Motor neuron (in vitro differentiated cells): Measurements from ENCODE around the gene BCL2L15. TPM values are rescaled to one million over a fixed set of nuclear protein-coding genes. Genes with fewer than 3 reads are reported as not detected.

Source experiments
- ATAC-seq, 8 experiments: fragments of 200-7000 bp; cut with Tn5 transposase; replicated peaks in 6 of 8; 2 replicates each; pipeline ENCODE4 v1.8.0; 2021; ENCODE audit warnings: mild to moderate bottlenecking in 8 of 8, moderate library complexity in 8 of 8
- H3K27ac ChIP-seq, 2 donors: fragments of 250-450 bp; sonication (Bioruptor Pico); 2 replicates each; pipeline ENCODE4 v1.9.0; 2021; ENCODE audit warnings: antibody characterized with exemption in 2 of 2, mild to moderate bottlenecking in 2 of 2, moderate library complexity in 1 of 2
- H3K4me1 ChIP-seq, 2 donors: fragments of 250-450 bp; sonication (Bioruptor Pico); replicated peaks in 1 of 2; 2 replicates each; pipeline ENCODE4 v1.6.1; 2021; ENCODE audit warnings: antibody characterized with exemption in 2 of 2, mild to moderate bottlenecking in 2 of 2, moderate library complexity in 1 of 2
- H3K4me3 ChIP-seq, 5 donors: fragments of 250-450 bp; sonication (Bioruptor Pico); 2 replicates each; pipeline ENCODE4 v1.9.0; 2021; ENCODE audit warnings: antibody characterized with exemption in 5 of 5, mild to moderate bottlenecking in 5 of 5, moderate library complexity in 4 of 5
- WGBS, 10 experiments: fragments of 450-650 bp; shearing (Covaris generic); methylation state at CpG; one replicate each; pipeline ENCODE4 v1.0.0; 2022; 5-methylcytosine and 5-hydroxymethylcytosine counted together
- in situ Hi-C, 9 experiments: fragments of 400-800 bp; cut with MboI; loops; one replicate each; pipeline ENCODE4 v1.15.0; 2021; ENCODE audit warnings: low sequenced_read_pairs in 9 of 9, low pct_unique_long_range_greater_than_20kb in 2 of 9; ENCODE audit not compliant: unreplicated experiment in 9 of 9
- total RNA-seq, 8 experiments: library from RNA; unstranded; fragments of 300-600 nt; gene quantifications; 2 replicates each; pipeline versions ENCODE4 v1.2.3 to v1.2.4, GENCODE V29; 2022

Gene BCL2L15
- total RNA-seq = 1 to 10 TPM in 2 of 8 experiments, under 1 TPM in 6; 0.20 to 3.5 (median 0.61) TPM

DNA sequence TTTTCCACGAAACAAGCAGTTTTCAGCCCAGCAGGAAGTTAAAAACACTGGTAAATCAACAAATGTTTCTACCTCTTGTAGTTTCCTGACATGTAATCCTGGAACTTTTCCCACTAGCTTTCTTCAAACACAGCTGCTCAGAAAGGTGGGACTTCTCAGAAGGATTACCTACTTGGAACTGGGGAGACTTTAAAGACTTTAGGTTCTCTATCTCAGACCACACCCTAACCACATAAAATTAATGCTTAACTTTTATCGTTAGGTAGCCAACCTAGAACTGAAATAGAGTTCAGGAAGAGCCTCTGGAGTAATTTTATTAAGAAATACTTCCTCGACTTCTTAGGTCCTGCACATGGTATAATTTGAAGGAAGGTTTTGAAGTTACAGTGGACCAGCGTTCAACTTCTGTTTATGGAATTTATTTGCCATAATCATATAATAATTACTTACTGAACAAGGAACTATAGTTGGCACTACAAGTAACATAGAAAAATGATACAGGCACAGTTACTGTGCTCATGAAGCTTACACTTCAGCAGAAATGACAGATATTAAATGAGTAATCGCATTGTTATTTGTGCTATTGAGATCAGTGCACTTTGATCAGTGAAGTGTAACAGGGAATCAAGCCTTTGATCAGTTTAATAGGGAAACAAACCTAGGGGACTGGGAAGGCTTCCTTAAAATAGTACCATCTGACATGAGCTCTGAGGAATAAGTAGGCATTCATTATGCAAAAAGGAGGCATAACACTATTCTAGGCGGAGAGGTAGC lies at the start of gene BCL2L15:
Gene BCL2L15, minus strand, starts transcription at position 180 of the 774 bp plus-strand sequence. CDS start 206 bp downstream, outside the sequence.
- ATAC-seq = peak in 1 of 8 experiments; percentile 25
- no peaks in the 10 kb centered on the region for H3K4me1 ChIP-seq
- H3K4me3 ChIP-seq = no peak within 1 kb of the TSS
- in situ Hi-C loops = no loop called here
- 51 to 92% (median 68%) methylated on average over 1 to 6 of the region's 6 CpGs for WGBS, 10 experiments
- no peak within 1 kb of the TSS for H3K27ac ChIP-seq

DNA sequence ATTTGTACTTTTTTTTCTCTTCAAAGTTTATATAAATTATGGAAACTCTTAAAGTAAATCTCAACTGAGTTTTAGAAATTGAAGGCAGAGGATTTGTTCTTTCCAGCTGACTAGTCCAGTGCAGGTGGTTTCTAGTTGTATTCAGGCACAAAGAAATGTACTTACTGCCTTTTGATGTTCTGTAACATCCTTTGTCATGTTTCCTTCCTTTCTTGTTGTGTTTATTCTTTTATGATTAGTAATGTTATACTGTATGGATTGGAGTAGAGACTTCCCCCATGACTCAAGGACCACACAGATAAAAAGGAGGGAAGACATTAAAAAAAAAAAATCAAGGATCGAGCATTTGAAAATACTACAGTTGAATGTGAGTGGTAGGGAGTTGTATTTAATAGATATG lies 49.8 kb upstream of the BCL2L15 start:
- Histone ChIP-seq H3K27ac (no peak overlapping the region), H3K4me3 (no peak overlapping the region), H3K4me1 (no peaks in the 10 kb centered on the region)
- no peak for ATAC-seq
- in situ Hi-C loops = no loop called here
- 67 to 100% (median 80%) methylated on average over 1 of the region's 1 CpG; no CpG with 5 or more reads in 1 of the 10 experiments for WGBS, 10 experiments

DNA sequence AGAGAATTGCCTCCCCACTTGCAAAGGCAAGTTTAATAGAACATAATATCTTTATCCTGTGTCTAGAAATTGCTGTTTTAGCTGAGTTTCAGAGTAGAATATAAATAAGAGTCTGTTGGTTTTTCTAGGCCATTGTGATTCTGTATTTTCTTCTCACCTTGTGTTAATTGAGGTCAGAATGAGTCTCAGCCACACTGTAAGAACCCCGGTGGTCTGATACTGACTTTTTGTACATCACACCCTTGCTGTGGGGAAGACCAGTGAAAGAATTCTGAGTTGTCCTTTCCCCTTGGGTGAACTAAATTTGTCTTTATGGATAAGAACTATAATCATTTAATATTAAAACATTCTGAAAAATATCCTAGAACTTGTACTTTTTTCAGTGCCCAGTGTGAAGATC lies 48.6 kb upstream of the BCL2L15 start:
- in situ Hi-C loops = no loop called here
- Histone ChIP-seq H3K27ac (no peak overlapping the region), H3K4me3 (no peak overlapping the region), H3K4me1 (peaks cover 4 to 9% of the 10 kb centered on the region in 2 donors)
- 20 to 100% (median 72%) methylated on average over 1 of the region's 1 CpG; no CpG with 5 or more reads in 4 of the 10 experiments for WGBS, 10 experiments
- no peak for ATAC-seq

DNA sequence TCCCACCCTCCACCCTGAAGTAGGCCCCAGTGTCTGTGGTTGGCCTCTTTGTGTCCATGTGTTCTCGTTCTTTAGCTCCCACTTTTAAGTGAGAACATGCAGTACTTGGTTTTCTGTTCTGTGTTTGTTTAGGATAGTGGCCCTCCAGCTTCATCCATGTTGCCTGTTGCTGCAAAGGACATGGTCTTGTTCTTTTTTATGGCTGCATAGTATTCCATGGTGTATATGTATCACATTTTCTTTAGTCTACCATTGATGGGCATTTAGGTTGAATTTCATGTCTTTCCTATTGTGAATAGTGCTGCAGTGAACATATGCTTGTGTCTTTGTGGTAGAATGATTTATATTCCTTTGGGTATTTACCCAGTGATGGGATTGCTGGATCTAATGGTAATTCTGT lies 47.8 kb upstream of the BCL2L15 start:
- no peak overlapping the region for H3K4me3 ChIP-seq
- H3K4me1 ChIP-seq = peaks cover 4 to 13% of the 10 kb centered on the region in 2 donors
- in situ Hi-C loops = no loop called here
- no peak overlapping the region for H3K27ac ChIP-seq
- WGBS, 10 experiments = 80 to 100% (median 100%) methylated on average over 1 of the region's 1 CpG; no CpG with 5 or more reads in 4 of the 10 experiments
- no peak for ATAC-seq

DNA sequence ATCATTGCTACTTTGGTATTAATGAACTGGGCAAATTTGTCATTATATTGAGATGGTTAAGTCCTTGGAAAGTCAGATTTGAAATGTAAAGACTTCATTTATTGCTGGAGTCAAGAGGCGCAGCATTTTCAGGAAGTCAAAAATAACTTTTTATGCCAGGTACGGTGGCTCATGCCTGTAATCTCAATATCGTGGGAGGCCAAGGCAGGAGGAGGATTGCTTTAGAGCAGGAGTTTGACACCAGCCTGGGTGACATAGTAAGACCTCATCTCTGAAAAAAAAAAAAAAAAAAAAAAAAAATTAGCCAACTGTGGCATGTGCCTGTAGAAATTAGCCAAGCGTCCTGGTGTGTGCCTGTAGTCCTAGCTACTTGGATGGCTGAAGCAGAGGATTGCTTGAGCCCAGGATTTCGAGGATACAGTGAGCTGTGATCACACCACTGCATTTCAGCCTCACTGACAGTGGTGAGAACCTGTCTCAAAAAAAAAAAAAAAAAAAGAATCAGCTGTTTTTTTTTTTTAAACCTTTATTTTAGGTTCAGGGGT lies 47.2 kb upstream of the BCL2L15 start:
- no peak overlapping the region for H3K4me3 ChIP-seq
- in situ Hi-C loops = no loop called here

DNA sequence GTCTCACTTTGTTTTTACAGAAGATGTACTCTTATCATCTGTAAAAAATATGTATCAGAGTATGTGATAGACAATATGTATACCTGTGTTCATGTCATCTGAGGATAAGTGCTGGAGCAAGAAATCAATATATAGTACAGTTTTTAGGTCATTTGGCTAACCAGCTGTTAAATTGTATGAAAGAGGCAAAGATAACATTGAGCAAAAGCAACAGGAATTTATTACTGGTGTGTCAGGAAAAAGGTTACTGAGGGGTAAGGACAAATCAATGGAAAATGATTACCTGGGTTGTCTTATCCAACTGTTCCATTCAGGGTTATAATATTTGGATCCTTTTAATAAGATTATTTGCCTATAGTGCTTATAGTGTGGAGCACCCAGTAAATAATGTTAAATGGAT lies 46.6 kb upstream of the BCL2L15 start:
- Histone ChIP-seq H3K27ac (no peak overlapping the region), H3K4me3 (no peak overlapping the region), H3K4me1 (peaks cover 4 to 13% of the 10 kb centered on the region in 2 donors)
- ATAC-seq = no peak
- in situ Hi-C loops = no loop called here

More for the DNA sequence above, 47.2 kb upstream of the BCL2L15 start:
- H3K27ac ChIP-seq = no peak overlapping the region
- H3K4me1 ChIP-seq = peaks cover 4 to 13% of the 10 kb centered on the region in 2 donors
- ATAC-seq = no peak
- 56 to 100% (median 93%) methylated on average over 2 to 5 of the region's 5 CpGs for WGBS, 10 experiments

DNA sequence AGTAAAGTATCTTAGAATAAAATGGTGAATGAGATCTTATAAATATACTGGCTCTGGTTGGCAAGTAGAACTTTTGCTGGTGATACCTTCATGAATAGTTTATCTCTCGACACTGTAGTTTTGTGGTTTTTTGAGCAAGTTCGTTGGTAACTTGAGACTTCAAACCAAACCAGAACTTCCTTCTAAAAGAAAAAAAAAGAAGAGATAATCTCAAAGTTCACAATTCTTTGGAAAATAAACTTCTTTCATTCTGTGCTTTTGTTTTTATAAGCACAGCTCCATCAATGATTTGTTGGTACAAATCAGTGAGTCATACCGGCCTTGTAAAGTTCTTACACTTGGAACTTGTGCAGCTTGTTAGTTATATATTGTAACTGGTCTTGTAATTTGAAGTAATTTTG lies 44.1 kb upstream of the BCL2L15 start:
- ATAC-seq = no peak
- Histone ChIP-seq H3K27ac (no peak overlapping the region), H3K4me3 (peak overlapping the region in 2 of 5 donors; percentile 72 to 93), H3K4me1 (peaks cover 4 to 19% of the 10 kb centered on the region in 2 donors)
- WGBS, 10 experiments = 4 to 86% (median 66%) methylated on average over 2 to 3 of the region's 3 CpGs
- in situ Hi-C loops = no loop called here

DNA sequence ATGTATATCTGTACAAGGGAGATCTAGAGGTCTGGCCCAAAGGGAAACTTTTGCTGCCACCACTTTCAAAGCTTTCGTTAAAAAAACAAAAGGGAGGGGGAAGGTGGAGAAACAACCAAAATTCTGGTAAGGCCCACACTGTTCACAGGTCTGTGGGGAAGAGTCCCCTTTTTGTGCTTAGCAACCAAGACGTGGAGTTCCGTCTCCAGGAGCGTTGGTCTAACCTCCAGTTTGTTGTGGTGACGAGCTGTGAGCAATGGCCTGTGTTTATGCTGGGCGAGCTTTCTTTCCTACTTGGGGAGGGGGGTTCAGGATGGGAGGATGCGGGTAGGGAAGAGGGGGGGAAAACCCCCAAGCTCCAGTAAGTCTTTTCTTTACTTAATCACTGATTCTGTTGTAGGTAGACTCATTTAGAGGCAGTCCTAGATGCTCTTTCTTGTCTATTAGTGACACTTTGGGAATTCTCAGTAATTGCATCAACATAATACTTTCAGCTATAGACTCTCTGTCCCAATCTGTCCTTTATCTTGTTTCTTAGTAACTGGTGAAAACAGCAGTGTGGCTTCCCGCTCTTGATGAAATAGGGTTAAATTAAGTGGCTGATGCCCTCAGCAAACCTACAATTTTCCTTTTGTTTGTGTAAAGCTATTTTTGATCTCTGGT lies 43.2 kb upstream of the BCL2L15 start:
- in situ Hi-C loops = no loop called here
- H3K4me3 ChIP-seq = peak overlapping the region; percentile 52 to 93 (median 72)
- peak in 4 of 8 experiments; percentile 1 to 40 (median 28) for ATAC-seq

DNA sequence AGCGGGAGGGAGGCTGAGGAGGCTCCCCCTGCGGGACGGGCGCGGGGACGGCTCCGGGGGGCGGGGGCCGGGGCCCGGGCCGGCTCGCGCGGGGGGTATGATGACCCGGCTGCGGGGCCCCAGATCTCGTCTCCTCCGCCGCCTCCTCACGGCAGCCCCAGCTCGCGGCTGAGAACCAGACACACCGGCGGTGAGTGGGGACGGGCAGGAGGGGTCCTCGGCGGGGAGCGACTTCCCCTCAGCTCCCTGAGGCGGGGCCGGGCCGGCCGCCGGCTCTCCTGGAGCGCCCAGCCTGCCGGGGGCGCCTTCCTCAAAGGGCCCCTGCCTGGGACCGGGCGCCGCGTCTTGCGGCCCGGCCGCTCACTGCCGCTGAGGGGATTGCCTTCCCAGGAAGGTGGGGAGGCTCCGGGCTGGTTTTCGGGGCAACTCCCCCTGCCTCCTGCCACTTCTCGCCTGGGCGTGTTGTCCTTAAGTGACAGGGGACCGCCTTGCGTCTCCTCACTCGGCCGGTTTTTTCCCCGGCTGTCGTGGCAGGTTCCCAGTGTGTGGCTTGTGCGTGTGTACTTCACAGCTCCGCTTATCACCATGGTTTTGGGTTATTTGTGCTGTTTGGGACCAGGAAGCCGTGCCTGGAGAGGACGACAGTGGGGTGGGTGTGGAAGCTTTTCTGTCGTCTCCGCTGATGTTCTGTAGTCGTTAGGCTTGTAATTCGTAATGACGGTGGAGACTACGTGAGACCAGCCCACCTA lies 42.5 kb upstream of the BCL2L15 start:
- peak overlapping the region; percentile 82 to 91 for H3K27ac ChIP-seq
- H3K4me3 ChIP-seq = peak overlapping the region; percentile 52 to 93 (median 72)
- in situ Hi-C loops = no loop called here
- ATAC-seq = peak; percentile 1 to 55 (median 30)
- H3K4me1 ChIP-seq = peaks cover 4 to 19% of the 10 kb centered on the region in 2 donors
- 0 to 1% (median 0%) methylated on average over 4 to 16 of the region's 64 CpGs; no CpG with 5 or more reads in 5 of the 10 experiments for WGBS, 10 experiments

More for the DNA sequence above, 43.2 kb upstream of the BCL2L15 start:
- 0 to 33% (median 14%) methylated on average over 1 to 6 of the region's 8 CpGs; no CpG with 5 or more reads in 1 of the 10 experiments for WGBS, 10 experiments
- Histone ChIP-seq H3K27ac (peak overlapping the region; percentile 82 to 91), H3K4me1 (peaks cover 4 to 19% of the 10 kb centered on the region in 2 donors)

DNA sequence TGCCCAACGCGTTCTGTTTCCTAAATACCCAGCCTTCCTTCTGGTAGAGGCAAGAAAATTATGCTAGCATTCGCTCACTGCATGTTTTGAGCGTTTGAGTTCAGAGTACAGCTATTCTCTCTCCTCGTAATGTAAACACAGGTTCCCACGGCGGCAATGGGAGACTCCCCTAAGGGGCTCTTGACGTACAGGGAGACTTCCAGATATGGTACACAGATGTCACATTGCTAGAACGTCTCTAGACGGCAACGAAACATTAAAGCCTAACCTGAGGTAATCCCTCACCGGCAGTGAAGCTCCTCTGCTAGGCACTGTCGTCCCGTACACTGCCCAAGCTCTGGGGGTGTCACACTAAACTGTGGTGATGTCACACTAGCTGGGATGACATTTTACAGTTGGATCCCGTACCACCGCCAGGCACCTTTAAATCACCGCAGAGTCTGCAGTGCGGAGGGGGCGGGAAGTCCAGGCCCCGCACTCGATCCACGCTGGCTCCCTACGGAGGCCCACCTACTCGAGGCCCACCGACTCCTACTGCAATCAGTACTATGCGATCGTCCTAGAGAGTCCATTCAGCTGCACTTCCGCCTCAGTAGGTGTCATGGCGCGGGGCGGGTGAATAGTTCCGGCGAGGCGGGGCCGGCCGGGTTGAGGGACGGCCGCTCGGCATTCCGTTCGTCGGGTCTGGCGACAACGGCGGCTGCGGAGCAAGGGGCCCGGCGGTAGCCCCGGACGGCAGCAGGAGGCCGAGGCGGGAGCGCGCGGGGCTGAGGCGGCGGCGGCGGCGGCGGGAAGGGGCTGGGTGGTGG lies 41.8 kb upstream of the BCL2L15 start, which contains the start of gene HIPK1:
Gene HIPK1, plus strand, starts transcription at position 384 of the 809 bp plus-strand sequence.
- peak within 1 kb of the TSS; percentile 82 to 91 for H3K27ac ChIP-seq
- H3K4me1 ChIP-seq = peaks cover 4 to 19% of the 10 kb centered on the region in 2 donors
- peak within 1 kb of the TSS; percentile 52 to 93 (median 72) for H3K4me3 ChIP-seq
- in situ Hi-C loops = no loop called here
- 0 to 12% (median 0%) methylated on average over 3 to 23 of the region's 61 CpGs; no CpG with 5 or more reads in 1 of the 10 experiments for WGBS, 10 experiments
- peak; percentile 65 to 93 (median 91) for ATAC-seq

DNA sequence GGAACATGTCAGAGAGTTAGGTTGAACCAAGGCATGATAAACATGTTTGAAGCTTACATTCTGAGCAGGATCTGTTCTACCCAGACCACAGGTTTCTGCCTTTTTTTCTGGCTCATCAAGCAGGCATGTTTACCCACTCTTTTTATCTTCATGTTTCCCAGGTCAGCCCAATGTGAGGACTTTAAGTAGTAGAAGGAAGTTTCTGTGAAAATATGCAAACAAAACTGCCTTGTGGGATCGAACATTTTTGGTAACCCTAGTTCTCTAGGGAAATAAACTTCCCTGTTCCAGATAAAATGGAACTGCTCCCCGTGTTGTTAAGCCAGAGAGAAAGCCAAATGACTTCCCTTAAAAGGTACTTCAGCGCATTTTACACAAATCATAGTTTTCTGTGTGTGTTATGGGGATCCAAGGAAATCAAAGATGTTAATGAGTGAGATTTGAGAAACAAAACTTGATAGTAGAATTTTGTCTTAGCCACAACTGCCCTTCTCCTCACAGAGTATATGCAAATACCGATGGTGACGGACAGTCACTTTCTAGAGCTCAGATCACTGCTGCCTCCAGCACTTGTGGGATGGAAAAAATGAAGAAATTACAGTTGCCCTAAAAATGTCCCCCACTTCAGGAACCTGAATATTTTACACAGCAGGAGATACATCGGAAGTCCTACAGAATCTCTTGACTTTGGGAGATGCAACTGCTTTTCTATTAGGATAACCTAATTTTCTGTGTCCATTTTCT lies 41.0 kb upstream of the BCL2L15 start:
- WGBS, 10 experiments = 0 to 80% (median 16%) methylated on average over 1 to 6 of the region's 6 CpGs
- peaks cover 4 to 19% of the 10 kb centered on the region in 2 donors for H3K4me1 ChIP-seq
- H3K4me3 ChIP-seq = peak overlapping the region; percentile 52 to 93 (median 72)
- no peak for ATAC-seq
- in situ Hi-C loops = no loop called here
- H3K27ac ChIP-seq = peak overlapping the region; percentile 82 to 91
